ENCODE results near the gene PARG. TPM values are rescaled to one million over a fixed set of nuclear protein-coding genes. Genes with fewer than 3 reads are reported as not detected.
"Not testable (repeated sequence)": the region's sequence is repeated elsewhere in the genome, so short reads cannot be mapped to it uniquely, and the experiment has no call there.

PARG gene
- total RNA-seq, 1 donor from 2014 or later: 67.2 TPM

GRCh38 chr10:49923572-49923971 is 18.3 kb downstream of the PARG start:
- not testable (repeated sequence) for H3K4me3 Mint-ChIP-seq, H3K4me2 ChIP-seq

GRCh38 chr10:49922041-49922440 is 19.8 kb downstream of the PARG start:
- H3K27me3 Mint-ChIP-seq (ENCODE audit: insufficient read depth, low read depth); H3K4me2 ChIP-seq; H3F3A ChIP-seq (ENCODE audit: low read depth); H3K9ac ChIP-seq; H3K4me1 Mint-ChIP-seq; H3K27me3 ChIP-seq; H2AFZ ChIP-seq (replicated peaks); H3K9me3 ChIP-seq (ENCODE audit: low read depth); H4K20me1 ChIP-seq (ENCODE audit: low read depth); H3K79me2 ChIP-seq (ENCODE audit: low read depth); H3K27ac ChIP-seq; H3K27ac Mint-ChIP-seq; H3K4me3 Mint-ChIP-seq; H3K36me3 Mint-ChIP-seq; H3K4me3 ChIP-seq; H3K9me3 Mint-ChIP-seq; DNase-seq (ENCODE audit: low spot score); H3K36me3 ChIP-seq; H3K4me1 ChIP-seq: not testable (repeated sequence)

More at GRCh38 chr10:49923572-49923971, 18.3 kb downstream of the PARG start:
- not testable (repeated sequence) for H2AFZ ChIP-seq (replicated peaks); H3K27me3 ChIP-seq; H3K9ac ChIP-seq; H3K27ac Mint-ChIP-seq; H3K27ac ChIP-seq; H3F3A ChIP-seq (ENCODE audit: low read depth); H3K9me3 Mint-ChIP-seq; DNase-seq (ENCODE audit: low spot score); H3K79me2 ChIP-seq (ENCODE audit: low read depth); H3K9me3 ChIP-seq (ENCODE audit: low read depth); H3K4me1 Mint-ChIP-seq; H3K4me3 ChIP-seq; H3K4me1 ChIP-seq; H3K36me3 ChIP-seq; H4K20me1 ChIP-seq (ENCODE audit: low read depth); H3K36me3 Mint-ChIP-seq; H3K27me3 Mint-ChIP-seq (ENCODE audit: insufficient read depth, low read depth)

DNA sequence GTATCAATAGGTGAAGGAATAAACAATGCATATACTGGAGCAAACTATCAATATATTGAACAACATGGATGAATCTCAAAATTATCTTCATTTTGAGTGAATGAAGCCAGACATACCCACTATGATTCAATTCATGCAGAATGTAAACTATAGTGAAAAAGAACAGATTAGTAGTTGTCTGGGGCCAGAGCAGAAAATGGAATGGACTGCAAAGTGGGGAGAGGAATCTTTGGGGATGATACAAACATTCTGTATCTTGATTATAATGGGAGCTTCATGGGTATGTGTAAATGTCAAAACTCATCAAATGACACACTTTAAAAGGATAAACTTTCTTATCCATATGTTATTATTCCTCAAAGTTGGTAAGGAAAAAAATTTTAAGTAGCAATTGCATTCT is 23.9 kb downstream of the PARG start:
- not testable (repeated sequence) for H3K4me1 ChIP-seq; H3F3A ChIP-seq (ENCODE audit: low read depth); H3K79me2 ChIP-seq (ENCODE audit: low read depth); H3K36me3 ChIP-seq; H4K20me1 ChIP-seq (ENCODE audit: low read depth); H3K4me1 Mint-ChIP-seq; H2AFZ ChIP-seq (replicated peaks); H3K27me3 ChIP-seq; H3K27ac Mint-ChIP-seq; H3K36me3 Mint-ChIP-seq; H3K9ac ChIP-seq; H3K9me3 Mint-ChIP-seq; H3K27me3 Mint-ChIP-seq (ENCODE audit: insufficient read depth, low read depth); H3K4me3 ChIP-seq; H3K4me3 Mint-ChIP-seq; H3K4me2 ChIP-seq; H3K9me3 ChIP-seq (ENCODE audit: low read depth); H3K27ac ChIP-seq; DNase-seq (ENCODE audit: low spot score)

DNA sequence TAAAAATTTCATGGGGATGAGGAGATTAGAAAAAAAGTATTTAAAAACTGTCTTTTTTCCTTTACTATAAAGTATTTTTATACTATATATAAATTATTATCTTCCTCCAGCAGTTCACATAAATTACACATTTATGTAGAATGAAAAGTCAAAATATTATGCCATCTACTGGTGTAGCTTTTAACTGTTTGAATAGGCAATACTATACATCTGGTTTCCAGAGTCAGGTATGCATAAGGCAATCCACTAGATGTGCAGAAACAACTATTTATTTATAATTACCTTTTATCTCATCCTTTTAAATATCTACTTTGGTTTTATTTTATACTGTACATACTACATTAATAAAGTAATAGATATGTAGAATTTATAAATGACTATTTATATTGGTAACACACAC is 25.4 kb downstream of the PARG start:
- H3K4me1 ChIP-seq; H3K79me2 ChIP-seq (ENCODE audit: low read depth); DNase-seq (ENCODE audit: low spot score); H3K4me3 ChIP-seq; H3K27ac Mint-ChIP-seq; H3K4me1 Mint-ChIP-seq; H3K27me3 ChIP-seq; H3K4me3 Mint-ChIP-seq; H3K36me3 Mint-ChIP-seq; H3K9me3 ChIP-seq (ENCODE audit: low read depth); H3K27me3 Mint-ChIP-seq (ENCODE audit: insufficient read depth, low read depth); H3K9ac ChIP-seq; H3K9me3 Mint-ChIP-seq; H3F3A ChIP-seq (ENCODE audit: low read depth); H2AFZ ChIP-seq (replicated peaks); H3K4me2 ChIP-seq; H4K20me1 ChIP-seq (ENCODE audit: low read depth); H3K27ac ChIP-seq; H3K36me3 ChIP-seq: not testable (repeated sequence)

DNA sequence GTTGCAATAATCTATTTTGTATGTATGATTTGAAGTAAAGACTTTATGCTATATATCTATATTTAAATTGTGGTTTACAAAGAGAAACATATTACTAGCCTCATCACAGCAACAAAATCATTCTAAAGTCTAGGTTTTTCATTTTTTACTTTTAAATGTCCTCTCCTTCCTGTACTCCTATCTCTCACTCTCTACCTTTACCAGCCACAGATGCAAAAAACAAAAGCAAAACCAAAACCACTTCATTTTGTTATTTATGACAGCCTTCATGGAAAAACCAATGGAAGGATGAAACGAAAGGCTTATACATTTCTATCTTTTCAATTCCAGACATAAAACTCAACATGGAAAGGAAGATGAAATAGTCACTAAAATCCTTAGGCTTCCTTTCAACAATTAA is 31.5 kb downstream of the PARG start:
- not testable (repeated sequence) for H3K9me3 ChIP-seq (ENCODE audit: low read depth); H3K4me2 ChIP-seq; H4K20me1 ChIP-seq (ENCODE audit: low read depth); H3K36me3 Mint-ChIP-seq; H3K27ac Mint-ChIP-seq; H3K9me3 Mint-ChIP-seq; H2AFZ ChIP-seq (replicated peaks); H3K4me3 ChIP-seq; H3K36me3 ChIP-seq; DNase-seq (ENCODE audit: low spot score); H3K9ac ChIP-seq; H3K4me3 Mint-ChIP-seq; H3K27me3 ChIP-seq; H3K4me1 Mint-ChIP-seq; H3F3A ChIP-seq (ENCODE audit: low read depth); H3K79me2 ChIP-seq (ENCODE audit: low read depth); H3K27ac ChIP-seq; H3K4me1 ChIP-seq; H3K27me3 Mint-ChIP-seq (ENCODE audit: insufficient read depth, low read depth)

GRCh38 chr10:49908290-49909080 is 33.3 kb downstream of the PARG start:
- H3K27me3 Mint-ChIP-seq (ENCODE audit: insufficient read depth, low read depth); H3K36me3 Mint-ChIP-seq; H3K9ac ChIP-seq: not testable (repeated sequence)

GRCh38 chr10:49903829-49904228 is 38.0 kb downstream of the PARG start:
- not testable (repeated sequence) for H3K9me3 ChIP-seq (ENCODE audit: low read depth); H2AFZ ChIP-seq (replicated peaks); H3K36me3 ChIP-seq; H3K27me3 Mint-ChIP-seq (ENCODE audit: insufficient read depth, low read depth); H3K4me2 ChIP-seq; H3K9ac ChIP-seq; H3K9me3 Mint-ChIP-seq; H3K27ac ChIP-seq; H3K4me3 ChIP-seq; H3K4me1 Mint-ChIP-seq; H3K79me2 ChIP-seq (ENCODE audit: low read depth); H3F3A ChIP-seq (ENCODE audit: low read depth); H3K4me3 Mint-ChIP-seq; H3K27me3 ChIP-seq; H3K36me3 Mint-ChIP-seq; DNase-seq (ENCODE audit: low spot score); H3K27ac Mint-ChIP-seq; H3K4me1 ChIP-seq; H4K20me1 ChIP-seq (ENCODE audit: low read depth)

More at GRCh38 chr10:49908290-49909080, 33.3 kb downstream of the PARG start:
- not testable (repeated sequence) for H3K79me2 ChIP-seq (ENCODE audit: low read depth); H3K27ac Mint-ChIP-seq; H3K27ac ChIP-seq; DNase-seq (ENCODE audit: low spot score); H3K36me3 ChIP-seq; H3K9me3 ChIP-seq (ENCODE audit: low read depth); H4K20me1 ChIP-seq (ENCODE audit: low read depth); H3K4me3 ChIP-seq; H3K4me2 ChIP-seq; H3K4me1 ChIP-seq; H2AFZ ChIP-seq (replicated peaks); H3K9me3 Mint-ChIP-seq; H3F3A ChIP-seq (ENCODE audit: low read depth); H3K4me3 Mint-ChIP-seq; H3K4me1 Mint-ChIP-seq; H3K27me3 ChIP-seq

DNA sequence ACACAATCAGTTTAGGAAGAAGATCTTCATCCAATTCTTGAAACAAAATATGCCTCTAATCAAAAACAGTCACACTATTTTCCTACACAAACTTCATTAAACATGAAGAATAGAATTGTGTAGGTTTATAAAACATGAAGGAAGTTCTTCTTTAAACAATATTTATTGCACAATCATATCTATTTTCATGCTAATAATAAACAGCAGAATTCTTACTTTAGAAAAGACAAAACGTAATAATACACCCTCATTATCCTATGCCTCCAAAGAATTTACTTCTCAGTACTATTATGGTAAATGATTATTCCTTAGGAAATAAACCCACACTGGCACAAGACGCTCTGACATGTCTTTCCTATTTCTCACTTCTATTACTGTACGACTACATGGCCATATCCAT is 41.4 kb downstream of the PARG start:
- H2AFZ ChIP-seq (replicated peaks); H3K4me2 ChIP-seq; H3K9me3 Mint-ChIP-seq: not testable (repeated sequence)

More for the DNA sequence above, 41.4 kb downstream of the PARG start:
- not testable (repeated sequence) for H3K4me1 Mint-ChIP-seq; H3K27me3 ChIP-seq; H3K36me3 Mint-ChIP-seq; H3K9me3 ChIP-seq (ENCODE audit: low read depth); H3K27me3 Mint-ChIP-seq (ENCODE audit: insufficient read depth, low read depth); H3K4me3 Mint-ChIP-seq; H4K20me1 ChIP-seq (ENCODE audit: low read depth); H3F3A ChIP-seq (ENCODE audit: low read depth); H3K27ac ChIP-seq; H3K27ac Mint-ChIP-seq; H3K9ac ChIP-seq; H3K79me2 ChIP-seq (ENCODE audit: low read depth); H3K4me3 ChIP-seq; H3K4me1 ChIP-seq; DNase-seq (ENCODE audit: low spot score); H3K36me3 ChIP-seq

All from neural progenitor cell (in vitro differentiated cells).